Stimulated activated CD8-positive, alpha-beta memory T cell treated with anti-CD3 and anti-CD28 coated beads, Interleukin-7, amount 100 ng/mL, for 24 hours (primary cell): ENCODE measurements around the gene SUGCT.

Source experiments
- DNase-seq: peaks from one replicate; pipeline ENCODE4 v3.0.0-alpha.2; 2020; ENCODE audit warnings: low read depth

SUGCT gene

DNA sequence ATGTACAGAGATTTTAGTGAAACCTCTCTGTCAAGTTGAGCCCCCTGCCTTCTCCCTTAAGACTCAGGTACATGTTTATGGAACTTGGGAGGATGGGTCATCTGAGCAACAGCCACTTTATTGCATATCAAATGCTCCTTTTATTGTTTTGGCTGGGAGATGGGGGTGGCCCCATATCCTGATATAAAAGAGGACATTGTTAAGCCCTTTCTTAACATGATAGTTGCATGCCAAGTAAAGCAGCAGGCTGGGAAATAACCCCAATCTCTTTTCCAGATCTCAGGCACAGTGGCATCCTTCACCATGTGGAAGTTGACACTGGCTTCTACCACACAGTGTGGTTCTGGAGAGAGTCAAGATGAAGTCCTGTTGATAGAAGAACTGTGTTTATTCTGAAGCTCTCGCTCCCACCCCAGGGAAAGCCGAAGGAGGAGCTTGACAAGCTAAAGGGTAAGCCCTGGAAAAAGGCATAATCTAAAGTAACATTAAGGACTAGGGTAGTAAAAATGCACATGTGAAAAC lies 746.7 kb downstream of the SUGCT start:
- no peak for DNase-seq

DNA sequence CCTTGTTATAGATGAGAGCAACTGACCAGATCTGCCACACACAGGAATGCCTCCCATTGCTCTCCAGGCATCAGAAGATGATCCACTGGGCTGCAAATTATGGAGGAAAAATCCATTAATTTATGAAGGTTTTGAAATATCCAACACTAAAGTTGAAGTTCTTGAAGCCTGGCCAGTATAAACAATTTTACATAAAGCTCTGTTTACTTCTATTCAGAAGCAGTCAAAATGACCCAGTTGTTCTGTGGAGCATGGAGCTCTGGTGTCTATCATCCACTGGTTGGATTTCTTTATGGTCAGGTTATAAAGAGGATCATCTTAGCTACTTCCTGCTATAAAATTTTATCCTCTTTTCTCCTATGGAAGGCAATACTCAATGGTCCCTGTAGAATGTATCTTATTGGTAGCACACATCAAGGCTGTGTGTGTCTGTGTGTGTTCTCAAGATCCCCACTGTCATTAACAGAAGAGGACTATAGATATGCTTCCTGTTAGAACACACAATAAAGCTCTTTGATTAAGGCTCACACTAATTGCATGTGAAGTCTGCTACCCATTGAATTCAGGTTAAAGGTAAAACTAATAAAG lies 747.4 kb downstream of the SUGCT start:
- no peak for DNase-seq

DNA sequence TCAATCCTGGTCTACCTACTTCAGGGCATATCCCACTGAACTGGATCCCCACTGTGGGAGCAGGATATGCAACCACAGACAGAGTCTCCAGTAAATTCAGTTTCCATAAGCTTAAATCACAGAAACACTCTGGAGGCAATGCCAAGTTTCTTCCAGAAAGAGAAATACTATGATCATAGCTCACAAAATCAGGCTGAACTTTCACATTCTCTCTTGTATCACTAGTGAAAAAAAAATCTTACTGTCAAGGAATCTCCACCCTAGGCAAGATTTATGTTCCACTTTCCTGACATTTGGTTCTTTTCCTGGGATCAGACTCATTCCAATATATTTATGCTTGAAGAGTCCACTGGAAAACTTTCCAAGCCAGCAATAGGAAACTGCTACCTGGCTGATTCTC lies 749.0 kb downstream of the SUGCT start:
- DNase-seq = no peak

DNA sequence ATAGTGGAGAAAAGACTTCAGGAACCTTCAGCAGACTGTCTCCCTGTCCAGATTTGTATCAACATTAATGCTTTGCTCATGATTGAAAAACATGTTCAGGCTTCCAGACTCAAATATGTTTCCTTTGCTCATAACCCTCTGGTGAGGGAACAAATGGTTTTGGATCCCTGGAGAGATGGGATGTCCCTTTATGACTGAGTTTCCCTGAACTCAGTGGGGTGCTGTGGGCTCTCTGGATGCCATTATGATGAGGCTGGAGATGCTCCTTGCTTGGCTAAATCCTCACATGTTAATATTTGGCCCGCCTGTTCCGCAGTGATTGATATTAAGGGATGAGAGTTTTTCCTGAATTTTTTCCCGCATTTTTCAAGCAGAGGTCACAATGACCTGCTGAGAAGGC lies 749.4 kb downstream of the SUGCT start:
- no peak for DNase-seq

DNA sequence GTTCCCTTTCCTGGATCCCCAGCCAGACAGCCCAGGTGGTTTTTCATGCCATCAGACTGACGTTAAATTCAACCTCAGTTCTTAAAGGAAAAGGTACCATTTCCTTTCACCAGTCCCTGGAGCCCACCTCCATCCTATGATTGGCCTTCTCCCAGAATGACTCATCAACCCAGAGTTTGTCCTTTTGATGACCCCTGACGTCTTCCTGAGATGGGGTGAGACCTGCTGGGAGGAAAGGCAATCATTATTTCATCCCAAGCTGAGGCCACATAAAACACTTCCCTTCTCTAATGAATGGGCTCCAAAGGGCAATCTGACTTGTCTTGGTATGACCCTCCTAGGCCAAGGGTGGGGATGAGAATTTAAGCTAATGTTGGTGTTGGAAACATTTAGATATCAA lies 750.7 kb downstream of the SUGCT start:
- DNase-seq = no peak

DNA sequence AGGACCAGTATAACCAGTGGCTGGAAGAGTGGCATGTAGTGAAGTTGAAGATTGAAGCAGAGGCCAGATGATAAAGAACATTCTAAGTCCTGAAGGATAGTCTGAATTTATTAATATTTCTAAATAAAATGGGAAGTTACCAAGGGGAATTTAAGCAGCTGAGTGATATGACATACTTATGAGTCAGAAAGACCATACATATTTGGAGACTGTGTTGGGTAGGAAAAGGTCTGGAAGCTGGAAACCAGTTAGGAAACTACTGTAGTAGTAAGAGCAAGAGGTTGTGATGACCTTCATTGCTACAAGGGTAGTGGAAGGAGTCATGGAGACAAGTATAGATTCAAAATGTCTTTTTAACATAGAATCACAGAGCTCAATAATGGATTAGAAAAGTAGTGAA lies 752.3 kb downstream of the SUGCT start:
- DNase-seq = no peak

DNA sequence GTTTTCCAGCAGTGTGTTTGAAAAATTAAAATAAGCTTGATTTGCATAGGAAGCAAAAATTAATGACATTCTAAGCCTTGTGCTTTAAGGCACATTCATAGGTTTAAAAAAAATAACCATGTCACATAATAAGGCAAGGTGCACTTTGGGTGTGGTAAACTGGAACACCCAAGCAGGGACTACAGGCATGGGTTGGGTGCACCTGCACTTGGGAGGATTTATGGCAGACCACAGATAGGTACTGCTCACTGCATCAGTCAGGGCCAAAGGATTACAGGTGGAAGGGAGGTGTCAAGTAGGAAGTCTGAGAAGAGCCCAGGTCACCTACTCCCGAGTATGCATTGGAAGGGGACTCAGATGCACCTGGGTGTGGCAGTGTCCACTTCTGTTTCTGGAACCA lies 753.7 kb downstream of the SUGCT start:
- DNase-seq = no peak

DNA sequence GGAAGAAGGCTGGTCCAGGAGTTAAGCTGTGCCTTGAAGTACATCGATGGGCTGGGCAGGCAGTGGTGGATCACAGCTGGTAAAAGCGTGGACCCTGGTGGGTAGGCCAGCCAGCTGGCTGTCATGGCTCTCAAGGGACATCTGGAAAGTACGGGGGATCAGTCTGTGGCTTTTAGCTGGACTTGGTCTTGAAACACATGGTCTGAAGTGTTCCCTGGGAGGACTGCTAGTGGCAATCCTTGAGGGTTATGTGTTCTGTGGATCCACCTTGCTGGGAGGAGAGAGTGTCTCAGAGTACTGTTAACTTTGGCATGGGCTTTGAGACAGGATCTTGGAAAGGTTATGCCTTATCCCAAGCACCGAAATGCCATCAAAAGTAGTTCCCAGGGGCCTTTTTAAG lies 754.3 kb downstream of the SUGCT start:
- DNase-seq = no peak

DNA sequence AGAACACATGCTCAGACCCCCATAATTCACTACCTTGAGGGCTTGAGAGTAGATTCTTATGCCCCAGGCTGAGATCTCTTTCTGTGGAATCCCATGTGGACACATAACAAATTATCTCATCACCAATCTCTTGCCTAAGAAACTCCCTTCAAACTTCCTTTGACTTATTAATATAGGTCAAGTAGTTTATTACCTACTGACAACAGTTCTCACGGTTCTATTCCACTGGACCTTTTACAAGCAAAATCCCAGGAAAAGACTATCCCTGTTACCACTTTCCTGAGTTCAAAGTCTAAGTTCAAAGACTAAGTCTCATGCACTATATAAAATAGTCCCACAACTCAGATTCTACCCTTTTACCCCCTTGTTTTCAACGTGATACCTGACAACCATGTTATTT lies 754.7 kb downstream of the SUGCT start:
- DNase-seq = no peak

DNA sequence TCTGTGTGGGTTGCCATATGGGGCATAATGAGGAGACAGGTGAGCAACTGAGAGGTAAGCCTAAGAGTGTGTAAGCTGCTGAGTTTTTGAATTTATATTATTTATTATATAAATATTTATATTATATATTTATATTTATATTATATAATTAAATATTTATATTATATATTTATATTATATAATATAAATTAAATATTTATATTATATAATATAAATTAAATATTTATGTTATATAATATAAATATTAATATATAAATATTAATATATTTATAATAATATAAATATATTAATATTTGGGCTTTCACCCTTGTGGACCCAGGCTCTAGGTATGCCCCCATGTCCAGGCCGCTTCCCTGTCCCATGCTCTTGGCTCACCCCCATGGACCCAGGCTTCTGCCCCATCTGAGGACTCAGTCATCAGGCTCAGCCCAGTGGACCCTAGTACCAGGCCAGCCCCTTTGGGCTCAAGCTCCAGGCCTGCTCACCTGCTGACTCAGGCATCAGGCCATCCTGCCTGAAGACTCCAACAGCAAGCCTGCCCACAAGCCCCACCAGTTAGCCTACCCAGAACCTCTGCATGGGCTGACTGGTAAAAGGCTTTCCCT lies 755.4 kb downstream of the SUGCT start:
- no peak for DNase-seq

DNA sequence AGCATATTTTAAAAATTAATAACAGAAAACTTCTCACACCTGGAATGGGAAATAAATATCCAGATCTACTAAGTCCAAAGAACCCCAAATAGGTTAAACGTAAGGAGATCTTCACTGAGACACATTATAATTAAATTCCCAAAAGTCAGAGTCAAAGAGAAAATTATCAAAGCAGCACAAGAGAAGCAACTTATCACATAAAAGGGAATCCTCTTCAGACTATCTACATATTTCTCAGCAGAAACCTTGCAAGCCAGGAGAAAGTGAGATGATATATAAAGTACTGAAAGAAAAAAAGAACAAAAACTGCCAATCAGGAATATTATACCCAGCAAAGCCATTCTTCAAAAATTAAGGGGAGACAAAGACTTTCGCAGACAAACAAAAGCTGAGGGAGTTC lies 756.4 kb downstream of the SUGCT start:
- DNase-seq = no peak

DNA sequence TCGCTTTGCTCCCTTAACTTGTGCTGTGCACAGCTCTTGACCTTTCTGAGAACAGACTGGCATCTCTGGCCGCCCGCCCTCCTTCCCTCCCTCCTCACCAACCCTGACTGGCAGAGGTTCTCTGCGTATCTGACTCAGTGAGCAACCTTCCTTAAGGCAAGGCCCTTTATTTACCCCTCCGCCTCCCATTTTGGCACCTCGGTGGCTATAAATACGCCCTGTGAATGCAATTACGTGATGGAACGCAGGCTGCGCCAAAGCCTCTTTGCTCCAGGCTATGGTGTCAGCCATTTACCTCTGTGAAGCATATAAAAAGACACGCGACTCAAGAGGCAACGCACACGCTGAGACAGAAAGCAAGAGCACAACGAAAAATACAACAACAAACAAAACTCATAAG lies 764.3 kb downstream of the SUGCT start:
- DNase-seq = no peak

DNA sequence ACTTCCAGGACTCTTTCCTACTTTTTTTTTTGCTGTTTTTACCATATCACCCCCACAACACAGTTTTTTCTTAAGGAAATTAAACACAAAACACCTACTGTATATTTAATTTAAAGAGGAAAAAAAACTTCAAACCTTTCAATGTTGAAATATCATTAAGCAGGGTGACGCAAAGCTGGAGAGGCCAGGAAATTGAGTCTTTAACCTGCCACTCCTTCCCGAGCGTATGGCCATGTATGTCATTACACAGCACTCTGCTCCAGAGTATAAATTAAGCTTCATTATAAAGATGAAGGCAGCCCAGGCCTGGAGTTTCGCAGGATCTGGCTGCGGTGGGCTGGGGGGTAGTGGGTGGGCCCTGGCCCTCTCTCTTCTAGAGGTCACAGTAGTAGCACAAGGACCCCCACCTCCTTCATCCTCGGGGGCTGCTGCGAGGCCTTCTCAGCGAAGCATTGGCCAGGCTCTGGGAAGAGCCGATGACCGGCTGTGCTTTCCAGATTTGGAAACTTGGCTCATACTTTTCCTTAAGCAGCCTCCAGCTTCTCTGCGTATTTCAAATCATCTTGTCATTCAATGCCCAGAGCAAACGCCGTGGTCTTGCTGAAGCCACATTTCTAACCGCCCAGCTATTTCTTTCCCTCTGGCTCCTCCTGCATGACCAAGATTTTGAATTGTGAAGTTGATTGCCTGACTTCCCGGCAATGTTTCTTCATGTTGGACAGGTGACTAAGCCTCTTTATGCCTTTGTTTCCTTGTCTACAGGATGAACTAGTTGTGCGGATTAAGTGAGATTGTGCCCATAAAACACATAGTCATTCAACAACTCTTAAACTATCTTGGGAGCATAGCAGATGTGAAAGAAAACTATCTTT lies 765.1 kb downstream of the SUGCT start:
- DNase-seq = no peak

DNA sequence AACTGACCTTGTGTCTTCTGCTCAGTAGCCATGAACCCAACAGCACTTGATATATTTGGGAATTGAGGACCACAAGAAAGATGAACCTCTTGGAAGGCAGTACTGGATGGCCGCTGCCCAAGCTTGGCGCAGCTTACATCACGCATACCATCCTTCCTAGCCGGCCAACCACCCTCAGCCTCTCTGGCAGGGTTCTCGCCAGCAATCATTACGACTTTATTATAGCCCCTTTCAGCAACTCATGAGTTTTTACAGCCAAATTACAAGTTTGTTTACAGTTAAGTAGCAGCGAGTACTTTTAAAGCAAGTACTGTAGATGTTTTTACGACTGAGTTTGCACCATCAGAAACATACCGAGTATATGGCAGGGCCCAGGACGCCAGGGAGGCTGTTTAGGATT lies 769.1 kb downstream of the SUGCT start:
- DNase-seq = no peak

DNA sequence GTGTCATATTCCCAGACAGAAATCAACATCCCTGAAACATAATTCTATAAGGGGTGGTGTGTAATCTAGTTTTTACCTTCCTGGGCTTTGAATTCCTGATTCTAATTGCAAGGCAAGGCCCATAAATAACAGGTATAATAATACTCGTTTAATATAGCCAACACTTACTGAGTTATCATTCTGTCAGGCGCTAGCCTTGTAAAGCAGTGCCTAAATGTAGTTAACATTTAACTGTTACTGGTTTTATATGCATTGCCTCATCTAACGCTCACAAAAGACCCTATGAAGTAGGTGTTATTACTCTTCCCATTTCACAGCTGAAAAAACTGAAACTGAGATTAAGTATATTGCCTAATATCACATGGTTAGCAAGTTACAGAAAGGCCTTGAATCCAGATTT lies 772.5 kb downstream of the SUGCT start:
- DNase-seq = no peak

DNA sequence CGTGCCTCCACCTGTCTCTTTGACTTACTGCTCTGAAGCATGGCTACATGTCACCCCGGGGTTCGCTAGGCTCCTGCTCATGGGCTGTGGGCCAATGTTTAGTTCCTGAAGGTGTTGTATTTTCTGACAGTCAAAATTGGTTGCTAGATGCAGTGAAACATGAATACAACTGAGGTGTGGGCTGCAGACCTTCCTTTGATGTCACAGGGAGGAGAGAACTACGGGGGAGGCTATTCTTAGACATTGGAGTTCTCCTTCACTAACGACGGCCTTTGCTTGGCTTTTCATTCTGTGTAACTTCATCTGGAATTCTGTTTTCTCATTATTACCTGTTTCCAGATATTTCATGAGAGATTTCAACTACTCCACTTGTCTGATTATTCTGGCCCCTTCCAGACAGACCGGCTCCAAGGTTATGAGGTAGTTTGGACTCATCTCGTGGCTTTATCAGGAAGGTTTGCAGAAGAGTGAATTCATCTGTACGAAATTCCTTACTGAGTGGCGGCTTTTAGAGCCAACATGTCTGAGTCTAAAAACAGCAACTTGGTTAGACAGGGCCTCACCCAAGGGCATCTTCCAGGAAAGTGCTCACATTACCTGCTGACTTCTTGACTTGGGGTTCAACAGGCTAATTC lies 774.7 kb downstream of the SUGCT start:
- no peak for DNase-seq
